ENCODE results near the gene LIF.

DNA sequence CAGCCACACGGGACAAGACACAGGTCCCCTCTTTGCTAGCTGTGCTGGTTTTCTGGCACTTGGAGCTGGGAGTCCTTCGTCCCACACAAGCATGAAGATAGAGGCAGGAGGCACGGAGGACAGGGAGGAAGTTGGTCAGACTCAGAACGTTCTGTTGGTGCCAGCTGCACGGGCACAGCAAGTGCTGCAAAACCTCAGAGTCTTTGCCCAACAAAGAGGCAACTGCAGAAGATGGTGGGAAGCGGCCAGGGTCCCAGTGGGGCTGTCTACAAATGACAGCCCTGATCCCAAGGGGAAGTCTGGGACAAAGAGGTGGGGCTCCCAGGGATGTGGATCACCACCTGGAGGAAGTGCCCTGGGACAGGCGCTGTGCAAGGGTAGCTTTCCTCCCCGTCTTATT is 29.5 kb upstream of the LIF start:
- TF ChIP-seq, protein P1, sequence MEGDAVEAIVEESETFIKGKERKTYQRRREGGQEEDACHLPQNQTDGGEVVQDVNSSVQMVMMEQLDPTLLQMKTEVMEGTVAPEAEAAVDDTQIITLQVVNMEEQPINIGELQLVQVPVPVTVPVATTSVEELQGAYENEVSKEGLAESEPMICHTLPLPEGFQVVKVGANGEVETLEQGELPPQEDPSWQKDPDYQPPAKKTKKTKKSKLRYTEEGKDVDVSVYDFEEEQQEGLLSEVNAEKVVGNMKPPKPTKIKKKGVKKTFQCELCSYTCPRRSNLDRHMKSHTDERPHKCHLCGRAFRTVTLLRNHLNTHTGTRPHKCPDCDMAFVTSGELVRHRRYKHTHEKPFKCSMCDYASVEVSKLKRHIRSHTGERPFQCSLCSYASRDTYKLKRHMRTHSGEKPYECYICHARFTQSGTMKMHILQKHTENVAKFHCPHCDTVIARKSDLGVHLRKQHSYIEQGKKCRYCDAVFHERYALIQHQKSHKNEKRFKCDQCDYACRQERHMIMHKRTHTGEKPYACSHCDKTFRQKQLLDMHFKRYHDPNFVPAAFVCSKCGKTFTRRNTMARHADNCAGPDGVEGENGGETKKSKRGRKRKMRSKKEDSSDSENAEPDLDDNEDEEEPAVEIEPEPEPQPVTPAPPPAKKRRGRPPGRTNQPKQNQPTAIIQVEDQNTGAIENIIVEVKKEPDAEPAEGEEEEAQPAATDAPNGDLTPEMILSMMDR (conservative IDR thresholded peaks at IDR 0.05; ENCODE audit: low read length): no peak
- TF ChIP-seq EZH2phosphoT487 (IDR thresholded peaks at IDR 0.05; ENCODE audit: borderline replicate concordance, low read depth, low read length): no peak

Data from OCI-LY7 (cell line).